GM18858 (cell line): Measurements from ENCODE around the gene DUS1L.

Source experiments
- ATAC-seq: cut with Tn5 transposase; IDR thresholded peaks from one replicate; pipeline ENCODE4 v1.9.1; 2021; ENCODE audit not compliant: unreplicated experiment

Gene DUS1L

DNA sequence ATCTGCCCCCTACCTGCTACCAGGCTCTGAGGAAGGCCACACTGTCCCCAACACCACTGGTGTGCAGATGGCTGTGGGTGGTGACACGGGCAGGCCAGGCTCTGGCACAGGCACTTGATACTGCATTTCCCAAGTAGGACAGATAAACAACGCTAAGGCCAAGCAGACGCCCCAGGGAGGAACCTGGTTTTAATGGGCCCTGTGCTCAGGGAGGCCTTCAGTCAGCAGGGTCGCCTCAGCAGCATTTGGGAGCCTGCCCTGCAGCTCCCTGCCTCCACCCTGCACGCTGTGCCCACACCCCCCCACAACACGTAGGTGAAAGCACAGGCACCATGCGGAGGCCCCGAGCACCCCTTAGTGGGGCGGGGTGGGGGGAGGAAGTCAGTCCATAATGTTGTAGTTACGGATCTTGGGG, 35.7 kb upstream of the DUS1L start:
- no peak for ATAC-seq

DNA sequence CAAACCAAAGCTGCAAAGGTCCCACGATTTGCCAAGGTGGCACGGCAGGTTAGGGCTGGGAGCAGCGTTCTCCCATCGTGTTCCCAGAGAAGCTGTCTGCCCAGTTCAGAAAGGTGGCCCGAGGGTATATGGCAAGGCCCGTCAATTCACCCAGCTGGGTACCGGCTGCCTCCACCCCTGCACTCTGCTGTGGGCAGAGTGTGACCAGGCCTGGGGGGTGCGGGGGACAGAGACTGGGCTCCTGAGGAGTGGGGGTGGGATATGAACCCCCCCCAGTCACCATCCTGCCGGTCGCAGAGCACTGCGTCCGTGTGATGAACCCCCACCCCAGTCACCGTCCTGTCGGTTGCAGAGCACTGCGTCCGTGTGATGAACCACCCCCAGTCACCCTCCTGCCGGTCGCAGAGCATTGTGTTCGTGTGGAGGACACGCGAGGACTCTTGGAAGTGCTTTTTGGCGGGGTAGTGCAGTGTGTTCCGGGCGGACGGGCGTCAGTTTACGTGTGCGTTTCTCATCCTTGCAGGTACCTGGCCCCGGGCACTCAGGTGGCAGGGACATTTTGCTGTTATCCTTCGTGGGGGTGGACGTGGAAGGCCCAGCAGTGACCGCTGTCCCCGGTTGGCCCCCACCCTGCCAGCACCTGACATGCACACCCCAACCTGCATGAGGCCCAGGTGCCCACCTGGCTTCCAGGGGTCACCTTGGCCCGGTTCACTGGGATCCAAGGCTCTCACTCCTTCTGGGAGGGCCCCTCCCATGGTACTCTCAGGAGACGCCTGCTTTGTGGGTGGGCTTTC, 35.1 kb upstream of the DUS1L start:
- no peak for ATAC-seq

DNA sequence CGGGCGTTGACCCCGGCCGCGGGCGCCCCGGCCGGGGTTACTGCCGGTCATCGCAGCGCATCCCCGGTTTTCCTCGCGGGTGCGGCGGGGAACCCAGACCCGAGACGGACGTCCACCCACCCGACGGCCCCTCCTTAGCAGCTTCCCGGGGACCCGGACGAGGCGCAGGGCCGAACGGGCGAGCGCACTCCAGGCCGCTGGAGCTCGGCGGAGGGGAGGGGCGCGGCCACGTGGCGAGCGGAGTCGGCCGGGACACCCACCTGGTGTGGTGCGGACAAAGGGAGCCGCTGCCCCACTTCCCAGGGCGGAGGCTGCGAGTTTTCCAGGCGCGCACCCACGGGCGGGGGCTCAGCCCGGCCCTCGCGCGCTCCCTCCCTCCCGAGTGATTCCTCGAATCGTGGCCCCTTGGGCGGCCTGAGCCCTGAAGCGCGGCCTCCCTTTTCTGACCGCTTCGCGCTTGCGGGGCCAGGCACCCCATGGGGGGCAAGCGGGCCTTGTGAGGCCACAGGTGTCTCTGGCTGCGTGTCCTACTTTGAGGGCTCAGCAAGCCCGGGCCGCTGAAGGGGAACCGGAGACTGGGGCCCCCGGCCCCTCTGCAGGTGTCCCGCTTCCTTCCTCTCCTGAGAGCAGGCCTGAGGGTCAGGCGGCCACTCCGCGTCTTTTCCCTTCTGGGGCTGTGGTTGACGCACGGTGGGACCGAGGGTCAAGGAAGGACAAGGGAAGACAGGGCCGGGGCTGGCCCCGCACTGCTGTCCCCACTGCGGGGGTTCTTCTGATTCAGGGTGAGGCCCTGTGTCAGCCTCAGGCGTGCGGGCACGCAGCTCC, 33.5 kb upstream of the DUS1L start:
- peak; percentile 6 for ATAC-seq

DNA sequence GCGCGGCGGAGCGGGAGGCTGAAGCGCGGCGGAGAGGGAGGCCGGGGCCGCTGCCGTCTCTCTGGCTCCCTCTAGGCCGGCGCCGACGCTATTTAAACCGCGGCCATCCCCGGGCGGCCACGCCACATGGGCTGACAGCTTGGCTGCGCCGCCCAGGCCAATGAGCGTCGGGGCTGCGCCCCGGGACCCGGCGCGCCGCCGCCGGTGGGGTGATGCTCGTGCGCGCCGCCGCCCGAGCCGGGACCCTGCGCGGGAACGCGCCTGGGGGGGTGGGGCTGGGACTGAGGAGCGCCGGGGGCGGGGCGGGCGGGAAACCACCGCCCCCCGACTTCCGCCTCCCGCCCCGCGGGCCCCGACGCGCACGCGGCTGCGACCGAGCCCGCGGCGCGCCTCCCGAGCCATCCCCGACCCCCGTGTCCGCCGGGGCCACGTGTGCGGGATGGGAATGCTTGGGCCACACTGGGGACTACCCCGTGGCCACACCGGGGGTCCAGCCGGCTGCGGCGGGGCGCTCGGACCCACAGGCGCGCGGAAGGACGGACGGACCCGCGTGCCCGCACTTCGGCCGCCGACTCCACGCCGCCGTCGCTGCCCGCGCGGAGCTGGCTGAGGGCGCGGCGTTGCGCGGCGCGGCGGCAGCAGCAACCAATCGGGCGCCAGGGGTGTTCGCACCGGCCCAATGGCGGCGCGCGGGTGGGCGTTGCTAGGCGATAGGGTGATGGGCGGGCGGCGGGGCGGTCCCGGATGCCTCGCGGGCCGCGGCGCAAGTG, 32.8 kb upstream of the DUS1L start, which contains the start of gene FASN:
FASN (minus strand) TSS at position 68 of the 770 bp plus-strand sequence. CDS start 1,791 bp downstream, outside the sequence.
- peak; percentile 43 for ATAC-seq

DNA sequence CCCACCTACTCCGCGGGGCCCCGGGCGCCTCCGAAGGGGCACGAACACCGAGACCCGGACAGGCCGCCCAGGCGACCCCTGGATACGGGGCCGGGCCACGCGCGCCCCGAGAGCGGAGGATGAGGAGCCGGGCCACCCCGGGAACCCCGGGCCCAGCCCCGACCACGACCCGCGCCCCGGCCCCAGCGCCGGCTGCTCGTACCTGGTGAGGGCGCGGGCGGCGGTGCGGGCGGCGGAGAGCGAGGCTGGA, 32.2 kb upstream of the DUS1L start:
- ATAC-seq, result peak; percentile 12

- ATAC-seq, result no peak
Observed at GRCh38 chr17:82097184-82097918, 31.7 kb upstream of the DUS1L start.

DNA sequence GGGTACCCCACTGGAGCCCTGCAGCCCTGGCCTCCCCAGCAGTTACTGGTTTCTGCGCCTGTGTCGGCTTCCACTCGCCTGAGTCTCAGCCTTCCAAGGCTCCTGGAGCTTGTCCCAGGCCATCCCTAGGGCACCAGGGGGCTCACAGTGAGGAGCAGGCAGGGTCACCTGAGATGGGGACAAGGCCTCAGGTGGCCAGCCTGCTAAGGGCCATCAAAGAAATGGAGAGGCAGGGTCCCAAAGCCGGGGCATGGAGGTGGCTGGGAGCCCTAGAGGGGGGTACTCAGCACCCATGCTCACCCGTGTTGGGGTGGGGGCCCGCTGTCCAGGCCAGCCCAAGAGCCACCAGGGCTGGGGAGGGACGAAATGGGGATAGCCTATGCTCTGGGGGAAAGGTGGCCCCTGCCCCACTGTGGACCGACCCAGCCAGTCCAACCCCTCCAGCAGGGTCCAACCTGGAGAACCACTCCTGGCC, 31.1 kb upstream of the DUS1L start:
- no peak for ATAC-seq

DNA sequence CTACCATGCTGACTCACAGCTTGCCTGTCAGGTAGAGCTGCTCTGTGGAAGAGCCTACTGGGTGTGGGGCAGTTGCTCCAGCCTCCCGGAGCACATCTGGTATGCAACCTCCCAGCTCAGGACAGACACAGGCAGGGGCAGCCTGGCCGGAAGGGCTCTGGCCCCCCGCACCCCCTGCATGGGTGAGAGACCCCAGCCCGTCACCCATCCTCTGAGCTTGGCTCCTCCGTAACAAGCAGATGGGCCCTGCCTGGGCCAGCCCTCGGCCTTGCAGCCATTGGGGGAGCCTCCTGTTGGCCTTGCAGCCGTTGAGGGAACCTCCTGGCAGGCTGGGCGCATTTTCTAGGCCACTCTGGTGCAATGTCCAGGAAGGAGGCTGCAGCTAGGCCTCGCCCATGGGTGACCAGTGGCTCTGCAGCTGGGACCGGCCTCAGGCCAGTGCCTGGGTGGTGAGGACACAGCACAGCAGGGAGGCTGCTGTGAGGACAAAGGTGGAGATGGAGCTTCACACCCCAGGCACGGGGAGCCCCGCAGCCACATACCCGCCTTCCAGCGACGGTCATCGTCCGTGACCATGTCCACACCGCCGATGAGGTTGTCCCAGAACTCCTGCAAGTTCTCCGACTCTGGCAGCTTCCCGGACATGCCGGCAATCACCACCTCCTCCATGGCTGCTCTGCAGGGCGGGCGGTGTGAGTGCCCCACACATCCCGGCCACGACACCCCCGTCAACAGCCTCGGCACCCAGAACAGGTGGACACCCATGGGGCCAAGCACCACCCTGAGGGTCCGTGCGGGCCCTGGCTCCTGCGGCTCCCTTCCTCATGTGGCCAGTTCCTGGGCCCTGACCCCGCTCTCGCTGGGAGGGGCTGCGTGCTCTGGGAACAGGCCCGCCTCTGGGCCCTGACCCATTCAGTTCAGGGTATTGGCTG, 30.4 kb upstream of the DUS1L start:
- ATAC-seq, result no peak

DNA sequence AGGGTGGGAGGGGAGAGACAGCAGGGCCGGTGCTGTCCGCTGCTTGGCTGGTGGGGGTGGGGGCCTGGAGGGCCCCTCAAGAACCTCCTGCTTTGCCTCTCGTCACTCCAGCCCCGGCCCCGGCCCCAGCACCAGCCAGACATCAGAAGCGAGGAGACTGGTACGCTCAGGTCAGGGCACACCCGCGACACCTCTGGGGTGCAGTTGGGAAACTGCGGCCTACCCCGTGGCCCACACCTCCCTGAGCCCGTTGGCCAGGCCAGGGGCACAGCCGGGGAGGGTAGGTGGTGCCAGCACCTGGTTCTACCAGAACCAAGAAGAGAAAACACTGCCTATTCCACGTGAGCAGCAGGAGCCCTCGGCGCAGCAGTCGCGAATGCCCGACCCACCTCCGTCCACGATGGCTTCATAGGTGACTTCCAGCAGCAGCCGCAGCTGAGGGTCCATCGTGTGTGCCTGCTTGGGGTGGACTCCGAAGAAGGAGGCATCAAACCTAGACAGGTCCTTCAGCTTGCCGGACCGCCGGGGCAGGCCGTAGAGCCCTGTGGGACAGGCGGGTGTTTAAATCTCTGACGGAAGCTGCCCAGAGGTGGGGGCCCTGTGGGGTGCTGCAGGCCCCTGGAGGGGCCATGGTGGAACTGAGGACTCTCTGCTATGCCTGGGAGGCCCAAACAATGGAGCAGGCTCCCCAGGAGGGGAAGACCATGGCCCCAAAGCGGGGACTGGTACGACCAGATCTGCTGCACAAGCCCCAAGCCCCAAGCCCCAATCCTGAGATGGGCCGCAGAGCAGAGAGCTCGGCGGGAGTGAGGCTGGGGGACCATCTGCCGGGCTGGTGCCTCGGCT, 29.6 kb upstream of the DUS1L start:
- no peak for ATAC-seq

DNA sequence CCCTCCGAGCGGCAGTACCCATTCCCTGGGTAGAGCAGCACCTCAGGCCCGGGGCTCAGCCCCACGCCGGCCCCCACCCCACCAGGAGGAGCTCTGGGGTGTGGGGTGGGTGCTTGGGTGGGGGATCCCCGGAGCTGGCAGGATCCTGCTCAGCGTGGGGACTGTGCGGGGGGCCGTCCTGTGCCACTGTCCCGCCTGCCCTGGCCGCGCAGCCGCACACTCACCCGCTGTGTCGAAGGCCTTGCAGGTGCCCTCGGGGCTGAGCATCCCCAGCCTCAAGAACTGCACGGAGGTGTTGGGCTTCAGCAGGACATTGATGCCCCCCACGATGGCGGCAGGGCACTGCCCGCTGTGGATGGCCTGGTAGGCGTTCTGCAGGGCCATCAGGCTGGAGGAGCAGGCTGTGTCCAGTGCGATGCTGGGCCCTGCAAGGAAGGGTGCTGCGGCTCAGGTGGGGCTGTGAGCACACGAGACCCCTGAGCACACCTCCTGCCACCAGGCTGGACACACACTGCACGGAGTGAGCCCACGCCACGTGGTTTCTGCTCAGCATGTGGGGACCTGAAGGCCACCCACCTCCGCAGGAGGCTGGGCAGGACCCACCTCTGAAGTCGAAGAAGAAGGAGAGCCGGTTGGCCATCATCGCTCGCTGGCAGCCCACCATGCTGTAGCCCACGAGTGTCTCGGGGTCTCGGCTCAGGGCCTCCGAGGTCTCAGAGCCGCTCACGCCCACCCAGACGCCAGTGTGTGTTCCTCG, 27.6 kb upstream of the DUS1L start:
- no peak for ATAC-seq

GRCh38 chr17:82092628-82092994, 27.0 kb upstream of the DUS1L start:
- no peak for ATAC-seq

GRCh38 chr17:82092094-82092586, 26.5 kb upstream of the DUS1L start:
- ATAC-seq, result no peak

- ATAC-seq, result no peak
Observed at GRCh38 chr17:82091264-82092066, 25.9 kb upstream of the DUS1L start.

DNA sequence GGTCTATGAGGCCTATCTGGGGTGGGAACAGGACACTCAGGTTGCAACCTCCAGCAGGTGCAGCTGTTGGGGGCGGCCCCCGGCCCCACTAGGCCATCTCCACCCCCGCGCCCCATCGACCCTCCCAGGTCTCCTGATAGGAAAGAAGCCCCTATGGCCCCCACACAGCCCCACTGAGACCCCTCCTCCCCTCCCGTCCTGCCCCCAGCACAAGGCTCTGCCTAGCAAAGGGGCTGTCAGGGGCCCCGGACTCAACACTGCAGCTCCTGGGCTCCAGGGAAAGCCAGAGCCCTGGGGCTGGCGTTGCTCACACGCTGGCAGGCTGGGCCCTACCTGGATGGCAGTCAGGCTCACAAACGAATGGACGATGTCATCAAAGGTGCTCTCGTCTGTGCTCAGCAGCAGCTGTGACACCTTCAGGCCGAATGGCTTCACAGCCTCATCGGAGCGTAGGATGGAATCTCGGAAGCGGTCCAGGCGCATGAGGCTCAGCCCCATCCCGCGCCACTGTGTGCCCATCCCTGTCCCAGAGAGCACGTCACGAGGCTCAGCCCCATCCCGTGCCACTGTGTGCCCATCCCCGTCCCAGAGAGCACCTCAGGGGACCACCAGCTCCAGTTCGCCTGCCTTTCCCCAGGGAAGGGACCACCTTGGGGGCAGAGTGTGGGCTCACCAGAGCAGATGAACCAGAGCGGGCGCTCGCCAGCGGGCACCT, 25.1 kb upstream of the DUS1L start:
- ATAC-seq, result no peak

GRCh38 chr17:82089723-82090548, 24.3 kb upstream of the DUS1L start:
- ATAC-seq, result no peak
